HL-60 (cell line): ENCODE data around the gene TEX54.

ENCODE experiments used
- CTCF ChIP-seq: IDR thresholded peaks from one replicate; pipeline ENCODE4 v1.5.1; 2011; ENCODE audit warnings: low read length, control low read depth, inconsistent platforms; ENCODE audit not compliant: insufficient read depth
- GABPA ChIP-seq: IDR thresholded peaks from 2 replicates; pipeline ENCODE4 v1.6.1; 2012; ENCODE audit warnings: low read depth
- POLR2AphosphoS5 ChIP-seq: IDR thresholded peaks from 2 replicates; pipeline ENCODE4 v1.6.1; 2012; ENCODE audit warnings: low read depth
- REST ChIP-seq: IDR thresholded peaks from 2 replicates; pipeline ENCODE4 v1.6.1; 2012; ENCODE audit warnings: low read depth; ENCODE audit not compliant: insufficient replicate concordance

- TF ChIP-seq CTCF, result no peak
- TF ChIP-seq POLR2AphosphoS5, result no peak
- TF ChIP-seq GABPA, result no peak
- no peak for TF ChIP-seq REST
Observed at GRCh38 chr11:62842171-62842741, 9.6 kb upstream of the TEX54 start.
